GM12801 (cell line): Measurements from ENCODE around the gene IRF7.

ENCODE experiments used
- CTCF ChIP-seq: IDR thresholded peaks from one replicate; pipeline ENCODE4 v1.5.1; 2011; ENCODE audit warnings: control low read depth; ENCODE audit not compliant: insufficient read length; ENCODE audit errors: extremely low read depth

Gene IRF7

GRCh38 chr11:576811-577610, 38.7 kb downstream of the IRF7 start:
- no peak for TF ChIP-seq CTCF

- no peak for TF ChIP-seq CTCF
Measured at GRCh38 chr11:575996-576768, 39.6 kb downstream of the IRF7 start, which contains the start of gene PHRF1. Gene PHRF1, plus strand, starts transcription at chr11:576470. Its CDS starts 5,043 bp downstream, at chr11:581513.

- no peak for TF ChIP-seq CTCF
Measured at GRCh38 chr11:575313-575995, 40.3 kb downstream of the IRF7 start.

- no peak for TF ChIP-seq CTCF
Measured at GRCh38 chr11:574632-575312, 41.0 kb downstream of the IRF7 start.

GRCh38 chr11:573146-573759, 42.5 kb downstream of the IRF7 start:
- TF ChIP-seq CTCF: no peak

GRCh38 chr11:571802-572185, 44.0 kb downstream of the IRF7 start:
- TF ChIP-seq CTCF: no peak
